ENCODE data around the gene TM9SF3. TPM values are rescaled to one million over a fixed set of nuclear protein-coding genes. Genes with fewer than 3 reads are reported as not detected.

TM9SF3 gene
- total and polyA plus RNA-seq, 2 donors (not counting 1 experiment from before 2014, with no cell fraction given), result 6.9 to 63.4 TPM

GRCh38 chr10:96538683-96539082, 48.1 kb downstream of the TM9SF3 start:
- Histone ChIP-seq H2AFZ (ENCODE audit: insufficient read depth, low read depth, low read length, poor library complexity, severe bottlenecking) (no peak overlapping the region), H3K4me1 (ENCODE audit: control insufficient read depth in 2 of 2, insufficient read depth in 2 of 2, low read length in 2 of 2) (peaks cover 0 to 5% of the 10 kb centered on the region in 2 donors), H4K20me1 (ENCODE audit: control insufficient read depth, insufficient read depth, low read length, poor library complexity, severe bottlenecking) (peaks cover 30% of the 10 kb centered on the region), H3K27ac (ENCODE audit: low read length in 2 of 2) (no peak overlapping the region), H3K9me3 (ENCODE audit: control extremely low read depth in 1 of 3, control insufficient read depth in 2 of 3, insufficient read depth in 1 of 3, low read length in 2 of 3) (no peaks in the 10 kb centered on the region), H3K4me3 (ENCODE audit: control extremely low read depth in 1 of 5, extremely low read depth in 1 of 5, insufficient read depth in 1 of 5, low read depth in 2 of 5, low read length in 4 of 5) (no peak overlapping the region), H3K4me2 (replicated peaks; ENCODE audit: low read depth, low read length, poor library complexity, severe bottlenecking) (no peak overlapping the region), H3K27me3 (replicated peaks in 1 of 4; ENCODE audit: control extremely low read depth in 1 of 4, control insufficient read depth in 3 of 4, insufficient read depth in 4 of 4, low read length in 3 of 4) (no peaks in the 10 kb centered on the region), H3K36me3 (replicated peaks in 1 of 2; ENCODE audit: control extremely low read depth in 1 of 2, control insufficient read depth in 1 of 2, extremely low read depth in 1 of 2, insufficient read depth in 2 of 2, low read length in 1 of 2) (peaks cover 7 to 30% of the 10 kb centered on the region in 2 experiments), H3K9ac (ENCODE audit: low read length) (no peak overlapping the region), H3K79me2 (ENCODE audit: control insufficient read depth, insufficient read depth, low read length) (peaks cover 10% of the 10 kb centered on the region)
- no peak for ATAC-seq (ENCODE audit: low read depth)
- H3K4me1 Mint-ChIP-seq, result peaks cover 11% of the 10 kb centered on the region
- TF ChIP-seq, protein P1, sequence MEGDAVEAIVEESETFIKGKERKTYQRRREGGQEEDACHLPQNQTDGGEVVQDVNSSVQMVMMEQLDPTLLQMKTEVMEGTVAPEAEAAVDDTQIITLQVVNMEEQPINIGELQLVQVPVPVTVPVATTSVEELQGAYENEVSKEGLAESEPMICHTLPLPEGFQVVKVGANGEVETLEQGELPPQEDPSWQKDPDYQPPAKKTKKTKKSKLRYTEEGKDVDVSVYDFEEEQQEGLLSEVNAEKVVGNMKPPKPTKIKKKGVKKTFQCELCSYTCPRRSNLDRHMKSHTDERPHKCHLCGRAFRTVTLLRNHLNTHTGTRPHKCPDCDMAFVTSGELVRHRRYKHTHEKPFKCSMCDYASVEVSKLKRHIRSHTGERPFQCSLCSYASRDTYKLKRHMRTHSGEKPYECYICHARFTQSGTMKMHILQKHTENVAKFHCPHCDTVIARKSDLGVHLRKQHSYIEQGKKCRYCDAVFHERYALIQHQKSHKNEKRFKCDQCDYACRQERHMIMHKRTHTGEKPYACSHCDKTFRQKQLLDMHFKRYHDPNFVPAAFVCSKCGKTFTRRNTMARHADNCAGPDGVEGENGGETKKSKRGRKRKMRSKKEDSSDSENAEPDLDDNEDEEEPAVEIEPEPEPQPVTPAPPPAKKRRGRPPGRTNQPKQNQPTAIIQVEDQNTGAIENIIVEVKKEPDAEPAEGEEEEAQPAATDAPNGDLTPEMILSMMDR (IDR thresholded peaks at IDR 0.05), result no peak
- no peak for TF ChIP-seq EZH2 (IDR thresholded peaks at IDR 0.05; ENCODE audit: borderline replicate concordance, insufficient read depth, low read depth, low read length, poor library complexity, severe bottlenecking)
- intact Hi-C loops (cut with micrococcal nuclease), result no loop called here
- no peak overlapping the region for H3K4me3 Mint-ChIP-seq
- no CpG with 5 or more reads among the region's 1 CpG for WGBS (ENCODE audit: insufficient coverage)
- DNase-seq, result no peak
- no peak overlapping the region for H3K27ac Mint-ChIP-seq
- no peaks in the 10 kb centered on the region for H3K9me3 Mint-ChIP-seq (ENCODE audit: insufficient read depth)
- ChIA-PET CTCF (no interaction called here), POLR2A (no interaction called here)
- H3K27me3 Mint-ChIP-seq, result no peaks in the 10 kb centered on the region

DNA sequence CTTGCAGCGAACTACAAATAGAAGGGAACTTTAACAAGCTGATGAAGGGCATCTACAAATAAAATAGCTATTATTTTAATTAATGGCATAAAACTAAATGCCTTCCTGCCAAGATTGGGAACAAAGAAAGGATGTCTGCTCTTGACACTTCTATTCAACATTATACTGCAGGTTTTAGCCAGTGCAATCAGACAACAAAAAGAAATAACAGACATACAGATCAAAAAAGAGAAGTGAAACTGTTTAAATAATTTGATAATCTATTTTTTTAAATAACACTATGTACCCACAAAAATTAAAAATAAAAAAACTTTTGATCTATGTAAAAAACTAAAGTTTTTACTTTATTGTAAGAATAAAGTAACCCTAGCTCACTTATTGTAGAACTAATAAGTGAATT, 50.7 kb downstream of the TM9SF3 start:
- Histone ChIP-seq H3K9me3 (ENCODE audit: control extremely low read depth in 1 of 3, control insufficient read depth in 2 of 3, insufficient read depth in 1 of 3, low read length in 2 of 3) (no peaks in the 10 kb centered on the region), H3K4me3 (ENCODE audit: control extremely low read depth in 1 of 5, extremely low read depth in 1 of 5, insufficient read depth in 1 of 5, low read depth in 2 of 5, low read length in 4 of 5) (no peak overlapping the region), H3K27me3 (replicated peaks in 1 of 4; ENCODE audit: control extremely low read depth in 1 of 4, control insufficient read depth in 3 of 4, insufficient read depth in 4 of 4, low read length in 3 of 4) (no peaks in the 10 kb centered on the region), H2AFZ (ENCODE audit: insufficient read depth, low read depth, low read length, poor library complexity, severe bottlenecking) (no peak overlapping the region), H3K27ac (ENCODE audit: low read length in 2 of 2) (no peak overlapping the region), H4K20me1 (ENCODE audit: control insufficient read depth, insufficient read depth, low read length, poor library complexity, severe bottlenecking) (peaks cover 30% of the 10 kb centered on the region), H3K36me3 (replicated peaks in 1 of 2; ENCODE audit: control extremely low read depth in 1 of 2, control insufficient read depth in 1 of 2, extremely low read depth in 1 of 2, insufficient read depth in 2 of 2, low read length in 1 of 2) (peaks cover 6 to 29% of the 10 kb centered on the region in 2 experiments), H3K79me2 (ENCODE audit: control insufficient read depth, insufficient read depth, low read length) (peaks cover 19% of the 10 kb centered on the region), H3K4me2 (replicated peaks; ENCODE audit: low read depth, low read length, poor library complexity, severe bottlenecking) (no peak overlapping the region), H3K9ac (ENCODE audit: low read length) (no peak overlapping the region), H3K4me1 (ENCODE audit: control insufficient read depth in 2 of 2, insufficient read depth in 2 of 2, low read length in 2 of 2) (peaks cover 0 to 5% of the 10 kb centered on the region in 2 donors)
- POLR2A ChIA-PET, result no interaction called here
- Mint-ChIP-seq H3K4me3 (no peak overlapping the region), H3K27ac (no peak overlapping the region), H3K9me3 (ENCODE audit: insufficient read depth) (no peaks in the 10 kb centered on the region), H3K4me1 (peaks cover 11% of the 10 kb centered on the region), H3K27me3 (no peaks in the 10 kb centered on the region)
- WGBS (ENCODE audit: insufficient coverage), result no CpG with 5 or more reads among the region's 1 CpG
- CTCF ChIA-PET, result interaction anchor here (0.8 to 1.3 kb wide), 2 partner anchors 10 to 306 kb away, joined by 3 read pairs; no protein-coding TSS in a partner anchor
- no peak for DNase-seq
- no peak for TF ChIP-seq EZH2 (IDR thresholded peaks at IDR 0.05; ENCODE audit: borderline replicate concordance, insufficient read depth, low read depth, low read length, poor library complexity, severe bottlenecking)
- TF ChIP-seq, protein P1 (IDR thresholded peaks at IDR 0.05), result no peak
- ATAC-seq (ENCODE audit: low read depth), result no peak
- intact Hi-C loops (cut with micrococcal nuclease), result no loop called here
